CD4-positive, alpha-beta T cell treated with Interleukin-12 subunit alpha and Interleukin-12 subunit beta, for 1 hour (primary cell): ENCODE results near the gene ACAP2.
"Not testable (repeated sequence)": the region's sequence is repeated elsewhere in the genome, so short reads cannot be mapped to it uniquely, and the experiment has no call there.

Experiments
- DNase-seq: peaks from one replicate; pipeline ENCODE4 v3.0.0-alpha.2; 2020

ACAP2 gene

GRCh38 chr3:195240171-195240701 lies 202.6 kb downstream of the ACAP2 start:
- no peak for DNase-seq

DNA sequence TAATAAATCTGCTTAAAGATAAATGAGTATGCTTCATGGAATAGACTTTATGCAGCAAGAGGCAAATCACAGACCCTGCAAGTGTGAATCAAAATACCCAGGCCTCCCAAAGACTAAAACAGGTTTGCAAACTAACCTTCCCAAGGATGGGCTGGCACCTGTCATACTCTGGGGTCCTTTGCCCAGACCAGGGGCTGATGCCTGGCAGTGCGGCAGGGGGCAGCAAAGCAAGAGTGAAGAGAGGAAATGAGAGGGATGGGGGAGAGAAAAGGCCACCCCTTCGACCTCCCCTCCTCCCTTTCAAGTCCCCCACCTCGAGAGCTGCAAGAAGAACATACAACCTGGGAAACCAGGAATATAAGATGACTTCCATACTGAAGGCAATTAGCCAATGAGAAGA lies 203.7 kb downstream of the ACAP2 start:
- no peak for DNase-seq

GRCh38 chr3:195238586-195239118 lies 204.2 kb downstream of the ACAP2 start:
- no peak for DNase-seq

DNA sequence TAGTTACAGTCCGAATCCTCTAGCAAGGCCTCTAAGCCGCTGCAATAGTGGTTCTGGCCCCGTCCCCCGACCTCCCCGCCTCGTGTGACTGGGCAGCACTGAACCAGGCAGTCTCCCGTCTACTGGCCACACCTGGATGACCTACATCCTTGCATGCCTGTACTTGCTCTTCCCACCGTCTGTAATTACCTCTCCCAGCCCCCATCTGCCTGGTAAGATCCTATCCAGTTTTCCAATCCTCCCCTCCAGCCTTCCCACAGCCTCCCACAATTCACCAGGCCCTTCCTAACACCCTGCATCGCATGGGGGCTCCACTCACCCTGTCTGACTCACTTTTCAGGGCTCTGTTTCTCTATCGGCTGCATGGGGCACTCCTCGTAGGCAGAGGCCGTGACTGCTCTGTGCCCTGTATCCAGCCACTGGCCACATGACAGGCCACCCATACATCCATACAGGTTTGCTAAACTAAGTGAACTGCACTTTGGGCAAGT lies 204.7 kb downstream of the ACAP2 start:
- DNase-seq: no peak

- no peak for DNase-seq
These were observed 205.8 kb downstream of the ACAP2 start for GRCh38 chr3:195236801-195237570.

DNA sequence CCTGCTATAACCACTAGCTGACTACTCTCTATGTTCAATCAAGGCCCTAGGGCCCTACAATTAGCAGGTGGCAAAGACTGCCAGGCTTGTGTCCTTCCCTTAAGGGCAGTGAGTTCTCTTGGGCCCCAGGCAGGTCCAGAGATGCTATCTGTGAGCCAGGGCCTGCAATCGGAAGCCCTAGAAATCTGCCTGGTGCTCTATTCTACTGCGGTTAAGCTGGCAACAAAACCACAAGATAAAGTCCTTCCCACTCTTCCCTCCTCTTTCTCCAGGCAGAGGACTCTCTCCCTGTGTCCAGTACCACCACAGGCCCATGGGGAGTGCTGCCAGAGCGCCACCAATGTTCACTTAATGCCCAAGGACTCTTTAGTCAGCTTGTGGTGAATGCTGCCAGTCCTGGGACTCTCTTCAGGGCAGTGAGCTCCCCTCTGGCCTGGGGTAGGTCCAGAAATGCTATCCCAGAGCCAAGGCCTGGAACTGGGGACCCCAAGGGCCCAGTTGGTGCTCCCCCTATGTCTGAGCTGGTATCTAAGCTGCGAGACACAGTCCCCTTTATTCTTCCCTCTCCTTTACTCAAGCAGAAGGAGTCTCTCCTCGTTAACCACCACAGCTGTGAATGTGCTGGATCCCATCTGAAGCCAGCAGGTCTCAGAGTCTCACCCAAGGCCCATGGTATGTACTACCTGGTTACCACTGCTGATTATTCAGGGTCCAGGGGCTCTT lies 206.6 kb downstream of the ACAP2 start:
- no peak for DNase-seq

GRCh38 chr3:195230244-195230643 lies 212.6 kb downstream of the ACAP2 start:
- DNase-seq: no peak

- not testable (repeated sequence) for DNase-seq
These were observed 213.9 kb downstream of the ACAP2 start for GRCh38 chr3:195228886-195229285.

- no peak for DNase-seq
These were observed 214.9 kb downstream of the ACAP2 start for GRCh38 chr3:195227871-195228270.

DNA sequence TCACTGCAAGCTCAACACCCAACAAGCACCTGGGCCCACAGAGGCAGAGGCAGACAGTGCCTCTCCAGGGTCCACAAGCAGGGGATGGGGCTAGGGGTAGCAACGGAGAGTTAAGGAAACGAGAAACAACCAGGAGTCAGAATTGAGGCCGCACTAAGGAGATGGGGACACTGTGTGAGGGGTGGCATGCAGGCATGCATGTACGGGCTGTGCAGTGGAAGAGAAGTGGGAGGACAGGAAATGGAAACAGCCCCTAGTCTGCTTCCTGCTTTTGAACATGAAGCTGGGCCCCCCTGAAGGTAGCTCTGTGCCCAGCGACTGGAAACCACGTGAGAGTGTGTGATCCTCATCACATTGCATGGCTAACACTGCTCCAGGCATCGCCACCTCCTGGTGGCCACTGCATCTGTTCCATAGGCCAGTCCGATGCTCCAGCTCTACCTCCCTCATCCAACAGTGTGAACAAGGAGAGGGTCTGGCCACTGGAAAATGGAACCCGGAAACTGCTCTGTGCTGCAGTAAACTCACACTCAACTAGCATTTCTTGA lies 215.8 kb downstream of the ACAP2 start:
- DNase-seq: no peak

DNA sequence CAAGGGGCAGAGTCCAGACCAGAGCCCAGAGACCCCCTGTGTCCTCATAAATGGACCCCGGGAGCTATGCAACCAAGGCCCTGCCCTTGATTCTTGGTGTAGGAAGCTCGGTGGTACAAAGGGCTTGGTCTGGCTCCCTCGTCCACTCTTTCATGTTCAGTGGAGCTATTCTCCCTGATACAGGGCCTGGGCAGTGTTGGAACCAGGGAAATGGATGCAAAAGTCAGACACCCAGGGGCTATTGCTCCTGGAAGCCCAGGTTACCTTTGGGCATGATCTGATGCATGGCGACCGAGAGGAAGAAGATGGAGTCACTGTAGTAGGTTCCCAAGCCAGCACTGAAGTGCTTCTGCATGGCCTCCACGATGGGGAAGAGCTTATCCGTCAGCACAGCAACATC lies 216.4 kb downstream of the ACAP2 start:
- DNase-seq: no peak

DNA sequence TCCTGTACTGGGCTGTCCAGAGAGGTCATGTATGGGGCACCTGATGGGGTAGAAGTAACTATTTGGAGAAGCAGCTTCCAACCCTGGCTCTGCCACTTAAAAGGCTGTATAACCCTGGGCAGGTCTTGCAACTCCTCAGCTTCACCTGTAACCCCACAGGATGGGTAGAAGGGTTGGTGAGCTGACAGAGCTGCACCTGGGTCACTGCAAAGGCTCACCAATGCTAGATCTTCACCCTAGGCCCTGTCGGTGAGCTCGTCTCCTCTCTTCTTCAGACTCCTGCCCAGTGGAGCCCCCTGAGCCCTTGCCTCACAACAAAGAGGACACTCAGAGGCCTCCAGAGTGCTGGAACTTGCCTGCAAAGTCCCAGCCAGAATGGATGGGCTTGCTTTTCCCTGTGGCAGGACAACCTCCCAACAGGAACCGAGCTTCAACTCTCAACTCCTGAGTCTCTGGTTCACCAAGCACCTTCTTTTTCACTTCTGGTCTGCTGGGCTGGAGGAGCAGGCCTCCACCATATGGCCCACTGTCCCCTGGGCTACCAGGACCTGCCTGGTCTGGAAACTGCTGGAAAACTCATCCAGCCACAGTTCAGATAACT lies 217.7 kb downstream of the ACAP2 start:
- no peak for DNase-seq
